ENCODE data around the gene PDZRN3. TPM values are rescaled to one million over a fixed set of nuclear protein-coding genes. Genes with fewer than 3 reads are reported as not detected.

The PDZRN3 gene
- total and polyA plus RNA-seq, 8 donors: 20.0 to 88.6 (median 62.3) TPM

- no peak overlapping the region for H3K27ac ChIP-seq
- no peak for TF ChIP-seq CTCF (IDR thresholded peaks at IDR 0.05)
- H3K27me3 ChIP-seq: no peaks in the 10 kb centered on the region
- H3K4me1 ChIP-seq: no peaks in the 10 kb centered on the region
- ATAC-seq (no peak), DNase-seq (no peak)
- no peak overlapping the region for H3K4me3 ChIP-seq
- H3K9me3 ChIP-seq: no peaks in the 10 kb centered on the region
- H3K36me3 ChIP-seq: no peaks in the 10 kb centered on the region
- intact Hi-C loops (cut with DNase I): no loop called here
These were observed 150.8 kb downstream of the PDZRN3 start for GRCh38 chr3:73473898-73474416.

GRCh38 chr3:73473181-73473897 is 151.4 kb downstream of the PDZRN3 start:
- no peaks in the 10 kb centered on the region for H3K27me3 ChIP-seq
- no peak for TF ChIP-seq CTCF (IDR thresholded peaks at IDR 0.05)
- no peak overlapping the region for H3K27ac ChIP-seq
- no peak overlapping the region for H3K4me3 ChIP-seq
- H3K4me1 ChIP-seq: no peaks in the 10 kb centered on the region
- ATAC-seq (no peak), DNase-seq (no peak)
- intact Hi-C loops (cut with DNase I): no loop called here
- no peaks in the 10 kb centered on the region for H3K36me3 ChIP-seq
- H3K9me3 ChIP-seq: no peaks in the 10 kb centered on the region

- ATAC-seq: no peak
- H3K4me3 ChIP-seq: no peak overlapping the region
- H3K4me1 ChIP-seq: no peaks in the 10 kb centered on the region
- DNase-seq: no peak
- no peak for TF ChIP-seq CTCF (IDR thresholded peaks at IDR 0.05)
- no peaks in the 10 kb centered on the region for H3K27me3 ChIP-seq
- no peak overlapping the region for H3K27ac ChIP-seq
- intact Hi-C loops (cut with DNase I): no loop called here
- no peaks in the 10 kb centered on the region for H3K9me3 ChIP-seq
- H3K36me3 ChIP-seq: no peaks in the 10 kb centered on the region
These were observed 152.6 kb downstream of the PDZRN3 start for GRCh38 chr3:73471986-73472787.

GRCh38 chr3:73470860-73471259 is 153.9 kb downstream of the PDZRN3 start:
- intact Hi-C loops (cut with DNase I): no loop called here
- Histone ChIP-seq H3K9me3 (no peaks in the 10 kb centered on the region), H3K27ac (no peak overlapping the region), H3K36me3 (no peaks in the 10 kb centered on the region), H3K27me3 (no peaks in the 10 kb centered on the region), H3K4me3 (no peak overlapping the region), H3K4me1 (no peaks in the 10 kb centered on the region)
- TF ChIP-seq CTCF (IDR thresholded peaks at IDR 0.05): no peak
- no peak for ATAC-seq
- no peak for DNase-seq

GRCh38 chr3:73469331-73469730 is 155.4 kb downstream of the PDZRN3 start:
- no peak for TF ChIP-seq CTCF (IDR thresholded peaks at IDR 0.05)
- Histone ChIP-seq H3K4me1 (no peaks in the 10 kb centered on the region), H3K27me3 (no peaks in the 10 kb centered on the region), H3K4me3 (no peak overlapping the region), H3K27ac (no peak overlapping the region), H3K36me3 (no peaks in the 10 kb centered on the region), H3K9me3 (no peaks in the 10 kb centered on the region)
- intact Hi-C loops (cut with DNase I): no loop called here
- no peak for ATAC-seq
- DNase-seq: no peak

Data from left lung (tissue), 10 donors.